Activated CD4-positive, alpha-beta T cell treated with anti-CD3 and anti-CD28 coated beads, Interleukin-2, amount 10 ng/mL, durations not matched to agents 24 days and 14 days (primary cell): ENCODE data around the gene NECAB2. TPM values are rescaled to one million over a fixed set of nuclear protein-coding genes. Genes with fewer than 3 reads are reported as not detected.

ENCODE experiments used
- DNase-seq: peaks from one replicate; pipeline ENCODE4 v3.0.0; 2022
- H3K27ac Mint-ChIP-seq: one replicate; pipeline ENCODE4 v1.8.0; 2022; ENCODE audit warnings: mild to moderate bottlenecking, mixed read lengths
- H3K27me3 Mint-ChIP-seq: one replicate; pipeline ENCODE4 v1.8.0; 2022; ENCODE audit warnings: mixed read lengths
- H3K36me3 Mint-ChIP-seq: one replicate; pipeline ENCODE4 v1.8.0; 2022; ENCODE audit warnings: low read depth, mild to moderate bottlenecking, mixed read lengths
- H3K4me1 Mint-ChIP-seq: one replicate; pipeline ENCODE4 v1.8.0; 2021; ENCODE audit warnings: mixed read lengths
- H3K4me3 Mint-ChIP-seq: one replicate; pipeline ENCODE4 v1.8.0; 2022; ENCODE audit warnings: mild to moderate bottlenecking, moderate library complexity, mixed read lengths
- H3K9me3 Mint-ChIP-seq: one replicate; pipeline ENCODE4 v1.8.0; 2021; ENCODE audit warnings: mixed read lengths
- intact Hi-C: fragments of 100-400 bp; cut with micrococcal nuclease; formaldehyde crosslinking; loops from one replicate; pipeline ENCODE4 v1.15.1; 2023
- total RNA-seq: library from RNA; stranded (reverse); gene quantifications from 2 replicates; pipeline ENCODE4 v1.2.3, GENCODE V29; 2022

NECAB2 gene
- total RNA-seq, 1 donor from 2014 or later = not detected

DNA sequence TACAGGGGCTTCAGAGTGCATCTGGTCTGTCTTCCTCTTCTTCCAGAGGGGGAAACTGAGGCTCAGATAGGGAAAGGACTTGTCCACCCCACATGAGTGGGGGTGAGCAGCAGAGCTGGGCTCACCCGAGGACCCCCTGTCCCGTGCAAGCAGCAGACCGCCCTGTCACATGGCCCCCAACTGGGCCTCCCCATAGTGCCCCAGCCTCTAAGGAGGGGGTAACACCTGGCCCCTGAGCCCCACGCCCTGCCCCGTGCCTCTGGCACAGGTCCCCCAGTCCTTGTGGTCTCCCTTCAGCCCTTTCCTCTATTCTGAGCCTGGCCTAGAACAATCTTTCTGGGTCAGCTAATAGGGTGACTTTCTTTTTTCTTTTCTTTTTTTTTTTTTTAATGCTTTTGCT is 6.5 kb upstream of the NECAB2 start:
- intact Hi-C loops = no loop called here
- no peaks in the 10 kb centered on the region for H3K9me3 Mint-ChIP-seq
- no peaks in the 10 kb centered on the region for H3K4me1 Mint-ChIP-seq
- no peak overlapping the region for H3K27ac Mint-ChIP-seq
- H3K27me3 Mint-ChIP-seq = no peaks in the 10 kb centered on the region
- no peaks in the 10 kb centered on the region for H3K36me3 Mint-ChIP-seq
- DNase-seq = no peak
- H3K4me3 Mint-ChIP-seq = no peak overlapping the region

DNA sequence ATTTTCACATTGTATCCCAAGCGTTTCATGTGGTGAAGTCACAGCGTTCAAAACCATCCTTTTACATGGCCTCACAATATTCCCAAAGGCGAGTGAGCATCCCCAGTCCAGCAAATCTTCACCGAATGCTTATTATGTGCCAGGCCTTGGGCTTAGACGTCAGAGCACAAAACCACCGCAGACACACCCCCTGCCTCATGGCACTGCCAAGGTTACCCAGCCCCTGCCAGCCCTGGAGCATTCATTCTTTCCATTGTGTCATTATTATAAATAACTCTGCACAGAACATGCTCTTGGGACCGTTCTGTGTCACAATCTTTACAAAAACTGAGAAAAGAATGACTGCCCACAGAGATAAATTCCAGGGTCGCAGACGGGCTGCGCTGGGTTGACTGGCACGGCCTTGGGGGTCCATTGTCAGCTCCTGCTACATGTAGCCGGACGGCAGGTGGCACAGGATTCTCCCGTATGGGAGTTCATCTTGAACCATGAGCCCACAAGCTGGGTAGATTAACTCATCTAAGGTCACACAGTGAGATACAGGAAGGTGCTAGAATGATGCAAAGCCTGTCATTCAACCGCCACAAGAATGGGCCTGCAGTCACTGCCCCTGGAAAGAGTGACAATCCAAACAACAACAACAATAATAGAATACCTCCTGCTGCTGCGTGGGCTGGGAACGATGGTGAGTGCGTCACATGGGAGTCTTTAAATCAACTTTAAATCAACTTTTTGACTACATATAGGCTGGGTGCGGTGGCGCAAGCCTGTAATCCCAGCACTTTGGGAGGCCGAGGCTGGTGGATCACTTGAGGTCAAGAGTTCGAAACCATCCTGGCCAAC is 4.5 kb upstream of the NECAB2 start:
- Mint-ChIP-seq H3K4me1 (peaks cover 2% of the 10 kb centered on the region), H3K27ac (no peak overlapping the region), H3K4me3 (no peak overlapping the region), H3K27me3 (peaks cover 3% of the 10 kb centered on the region), H3K36me3 (no peaks in the 10 kb centered on the region), H3K9me3 (no peaks in the 10 kb centered on the region)
- intact Hi-C loops = no loop called here
- DNase-seq = no peak

DNA sequence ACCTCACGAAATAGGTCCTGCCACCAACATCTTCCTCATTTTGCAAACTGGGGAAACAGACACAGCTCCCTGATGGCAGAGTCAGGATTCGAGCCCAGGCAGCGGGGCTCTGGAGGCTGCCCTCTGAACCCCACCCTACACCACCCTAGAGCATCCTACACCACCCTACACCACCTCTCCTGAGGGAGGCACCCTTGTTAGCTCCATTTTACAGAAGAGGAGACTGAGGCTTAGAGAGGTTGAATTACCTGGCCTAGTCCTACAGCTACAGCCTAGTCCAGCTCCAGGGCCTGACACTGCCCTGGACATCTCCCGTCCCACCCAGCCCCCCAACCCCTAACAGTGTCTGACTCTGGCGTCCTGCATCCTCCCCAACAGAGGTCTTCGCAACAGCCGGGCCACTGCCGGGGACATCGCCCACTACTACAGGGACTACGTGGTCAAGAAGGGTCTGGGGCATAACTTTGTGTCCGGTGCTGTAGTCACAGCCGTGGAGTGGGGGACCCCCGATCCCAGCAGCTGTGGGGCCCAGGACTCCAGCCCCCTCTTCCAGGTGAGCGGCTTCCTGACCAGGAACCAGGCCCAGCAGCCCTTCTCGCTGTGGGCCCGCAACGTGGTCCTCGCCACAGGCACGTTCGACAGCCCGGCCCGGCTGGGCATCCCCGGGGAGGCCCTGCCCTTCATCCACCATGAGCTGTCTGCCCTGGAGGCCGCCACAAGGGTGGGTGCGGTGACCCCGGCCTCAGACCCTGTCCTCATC is 3.2 kb upstream of the NECAB2 start:
- intact Hi-C loops = no loop called here
- peaks cover 4% of the 10 kb centered on the region for H3K4me1 Mint-ChIP-seq
- no peak overlapping the region for H3K4me3 Mint-ChIP-seq
- no peak for DNase-seq
- no peak overlapping the region for H3K27ac Mint-ChIP-seq
- H3K9me3 Mint-ChIP-seq = no peaks in the 10 kb centered on the region
- no peaks in the 10 kb centered on the region for H3K36me3 Mint-ChIP-seq
- peaks cover 11% of the 10 kb centered on the region for H3K27me3 Mint-ChIP-seq

DNA sequence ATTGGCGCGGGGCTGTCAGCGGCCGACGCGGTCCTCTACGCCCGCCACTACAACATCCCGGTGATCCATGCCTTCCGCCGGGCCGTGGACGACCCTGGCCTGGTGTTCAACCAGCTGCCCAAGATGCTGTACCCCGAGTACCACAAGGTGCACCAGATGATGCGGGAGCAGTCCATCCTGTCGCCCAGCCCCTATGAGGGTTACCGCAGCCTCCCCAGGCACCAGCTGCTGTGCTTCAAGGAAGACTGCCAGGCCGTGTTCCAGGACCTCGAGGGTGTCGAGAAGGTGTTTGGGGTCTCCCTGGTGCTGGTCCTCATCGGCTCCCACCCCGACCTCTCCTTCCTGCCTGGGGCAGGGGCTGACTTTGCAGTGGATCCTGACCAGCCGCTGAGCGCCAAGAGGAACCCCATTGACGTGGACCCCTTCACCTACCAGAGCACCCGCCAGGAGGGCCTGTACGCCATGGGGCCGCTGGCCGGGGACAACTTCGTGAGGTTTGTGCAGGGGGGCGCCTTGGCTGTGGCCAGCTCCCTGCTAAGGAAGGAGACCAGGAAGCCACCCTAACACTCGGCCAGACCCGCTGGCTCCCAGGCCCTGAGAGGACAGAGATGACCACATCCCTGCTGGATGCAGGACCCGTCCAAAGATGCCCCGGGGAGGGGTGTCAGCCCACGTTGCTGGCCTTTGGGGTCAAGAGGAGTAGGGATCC is 2.4 kb upstream of the NECAB2 start:
- Mint-ChIP-seq H3K27me3 (peaks cover 15% of the 10 kb centered on the region), H3K4me1 (peaks cover 4% of the 10 kb centered on the region), H3K4me3 (no peak overlapping the region)

DNA sequence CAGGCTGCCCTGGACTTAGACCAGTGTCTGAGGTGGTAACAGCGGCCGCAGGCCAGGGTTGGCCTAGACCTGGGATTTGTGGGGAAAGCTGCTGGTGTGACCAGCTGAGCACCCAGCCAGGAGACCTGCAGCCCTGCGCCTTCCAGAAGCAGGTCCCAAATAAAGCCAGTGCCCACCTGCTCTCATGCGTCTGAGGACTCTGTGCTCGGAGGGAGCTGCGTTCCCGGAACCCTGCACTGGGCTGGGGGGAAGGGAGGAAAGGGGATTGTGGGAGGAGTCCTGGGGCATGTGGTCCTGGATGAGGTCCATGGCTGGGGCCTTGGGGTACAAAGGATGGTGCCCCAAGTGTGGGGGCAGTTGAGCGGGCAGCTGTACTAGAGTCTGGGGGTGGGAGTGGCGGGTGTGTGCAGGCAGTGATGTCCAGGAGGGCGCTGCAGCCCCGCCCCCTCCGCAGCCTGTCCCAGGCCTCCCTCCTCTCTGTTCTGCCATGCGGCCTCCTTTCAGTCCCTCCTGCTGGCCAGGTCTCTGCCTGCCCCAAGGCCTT is 1.8 kb upstream of the NECAB2 start:
- H3K27ac Mint-ChIP-seq = no peak overlapping the region
- peaks cover 4% of the 10 kb centered on the region for H3K4me1 Mint-ChIP-seq
- intact Hi-C loops = no loop called here
- DNase-seq = no peak
- H3K9me3 Mint-ChIP-seq = no peaks in the 10 kb centered on the region
- peaks cover 15% of the 10 kb centered on the region for H3K27me3 Mint-ChIP-seq
- no peak overlapping the region for H3K4me3 Mint-ChIP-seq
- H3K36me3 Mint-ChIP-seq = no peaks in the 10 kb centered on the region

More for the DNA sequence above, 2.4 kb upstream of the NECAB2 start:
- DNase-seq = no peak
- Mint-ChIP-seq H3K36me3 (no peaks in the 10 kb centered on the region), H3K27ac (no peak overlapping the region), H3K9me3 (no peaks in the 10 kb centered on the region)
- intact Hi-C loops = no loop called here

DNA sequence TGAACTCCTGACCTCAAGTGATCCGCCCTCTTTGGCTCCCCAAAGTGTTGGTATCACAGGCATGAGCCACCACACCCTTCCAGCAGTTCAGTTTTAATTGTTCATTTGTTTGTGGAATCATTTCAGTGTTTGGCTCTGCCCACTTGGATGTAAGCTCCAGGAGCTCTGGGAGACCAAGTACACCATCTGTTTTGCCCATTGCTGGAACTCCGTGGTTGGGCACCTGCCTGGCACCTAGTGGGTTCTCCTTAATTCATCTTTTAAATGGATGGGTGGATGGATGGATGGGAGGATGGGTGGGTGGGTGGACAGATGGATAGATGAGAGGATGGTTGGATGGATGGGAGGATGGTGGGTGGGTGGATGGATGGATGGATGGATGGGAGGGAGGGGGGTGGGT is 953 bp upstream of the NECAB2 start:
- intact Hi-C loops = no loop called here
- DNase-seq = no peak
- peaks cover 15% of the 10 kb centered on the region for H3K27me3 Mint-ChIP-seq
- H3K9me3 Mint-ChIP-seq = no peaks in the 10 kb centered on the region
- H3K27ac Mint-ChIP-seq = no peak overlapping the region
- H3K4me3 Mint-ChIP-seq = no peak overlapping the region
- H3K4me1 Mint-ChIP-seq = peaks cover 4% of the 10 kb centered on the region
- no peaks in the 10 kb centered on the region for H3K36me3 Mint-ChIP-seq

DNA sequence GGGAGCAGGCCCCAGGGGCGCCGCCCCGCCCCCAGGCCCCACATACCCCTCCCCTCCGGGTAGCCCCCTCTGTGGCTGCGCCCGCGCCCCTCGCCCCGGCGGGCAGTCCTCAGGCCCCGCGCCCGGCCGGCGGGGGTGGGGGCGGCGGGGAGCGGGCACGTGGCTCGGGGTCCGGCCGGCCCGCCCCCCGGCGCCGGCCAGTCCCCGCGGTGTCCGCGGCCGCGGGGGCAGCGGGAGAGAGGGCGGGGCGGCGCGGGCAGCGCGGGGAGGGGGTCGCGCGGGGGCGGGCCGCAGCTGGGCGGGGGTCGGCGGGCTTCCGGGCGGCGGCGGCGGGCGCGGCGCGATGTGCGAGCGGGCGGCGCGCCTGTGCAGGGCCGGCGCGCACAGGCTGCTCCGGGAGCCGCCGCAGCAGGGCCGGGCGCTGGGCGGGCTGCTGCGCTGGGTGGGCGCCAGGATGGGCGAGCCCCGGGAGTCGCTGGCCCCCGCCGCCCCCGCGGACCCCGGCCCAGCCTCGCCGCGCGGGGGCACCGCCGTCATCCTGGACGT is 335 bp downstream of the NECAB2 start:
- no peak for DNase-seq
- intact Hi-C loops = no loop called here
- Mint-ChIP-seq H3K4me3 (no peak overlapping the region), H3K27ac (no peak overlapping the region), H3K4me1 (peaks cover 4% of the 10 kb centered on the region), H3K9me3 (no peaks in the 10 kb centered on the region), H3K27me3 (peaks cover 15% of the 10 kb centered on the region), H3K36me3 (no peaks in the 10 kb centered on the region)

DNA sequence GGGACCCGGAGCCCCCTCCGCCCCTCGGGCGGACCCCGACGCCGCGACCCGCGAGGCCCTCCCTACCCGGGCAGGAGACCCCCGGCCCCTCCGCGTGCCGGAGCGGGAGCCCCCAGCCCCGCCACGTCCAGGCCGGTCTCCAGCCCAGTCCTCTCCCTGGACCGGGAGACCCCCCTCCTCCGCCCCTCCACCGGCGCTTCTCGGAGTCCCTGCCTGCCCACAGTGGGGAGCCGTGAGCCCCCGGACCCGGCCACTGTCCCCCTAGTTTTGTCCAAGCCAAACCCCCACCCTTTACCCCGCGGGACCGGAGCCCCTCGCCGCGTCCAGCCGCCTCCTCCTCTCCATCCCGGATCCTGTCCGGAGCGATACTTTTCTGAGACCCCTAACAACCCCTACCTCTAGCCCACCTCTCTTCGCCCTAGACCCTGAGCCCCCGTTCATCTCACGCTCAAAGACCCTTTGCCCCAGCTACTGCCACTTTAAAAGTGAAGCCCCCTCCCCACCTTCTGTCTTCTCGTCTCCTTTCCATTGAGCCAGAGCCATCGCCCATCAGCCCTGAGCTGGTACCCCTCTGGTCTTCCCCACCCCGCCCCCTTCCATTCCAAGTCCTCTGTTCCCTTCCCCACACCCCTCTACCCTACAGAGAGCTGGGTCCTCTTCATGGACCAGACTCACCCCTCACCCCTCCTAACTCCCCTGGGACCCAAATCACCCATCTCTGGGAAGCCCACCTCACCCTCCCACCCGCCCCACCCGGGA is 1.0 kb downstream of the NECAB2 start:
- no peak for DNase-seq
- no peak overlapping the region for H3K4me3 Mint-ChIP-seq
- H3K27me3 Mint-ChIP-seq = peaks cover 15% of the 10 kb centered on the region
- intact Hi-C loops = no loop called here
- peaks cover 4% of the 10 kb centered on the region for H3K4me1 Mint-ChIP-seq
- H3K27ac Mint-ChIP-seq = no peak overlapping the region
- H3K9me3 Mint-ChIP-seq = no peaks in the 10 kb centered on the region
- no peaks in the 10 kb centered on the region for H3K36me3 Mint-ChIP-seq

DNA sequence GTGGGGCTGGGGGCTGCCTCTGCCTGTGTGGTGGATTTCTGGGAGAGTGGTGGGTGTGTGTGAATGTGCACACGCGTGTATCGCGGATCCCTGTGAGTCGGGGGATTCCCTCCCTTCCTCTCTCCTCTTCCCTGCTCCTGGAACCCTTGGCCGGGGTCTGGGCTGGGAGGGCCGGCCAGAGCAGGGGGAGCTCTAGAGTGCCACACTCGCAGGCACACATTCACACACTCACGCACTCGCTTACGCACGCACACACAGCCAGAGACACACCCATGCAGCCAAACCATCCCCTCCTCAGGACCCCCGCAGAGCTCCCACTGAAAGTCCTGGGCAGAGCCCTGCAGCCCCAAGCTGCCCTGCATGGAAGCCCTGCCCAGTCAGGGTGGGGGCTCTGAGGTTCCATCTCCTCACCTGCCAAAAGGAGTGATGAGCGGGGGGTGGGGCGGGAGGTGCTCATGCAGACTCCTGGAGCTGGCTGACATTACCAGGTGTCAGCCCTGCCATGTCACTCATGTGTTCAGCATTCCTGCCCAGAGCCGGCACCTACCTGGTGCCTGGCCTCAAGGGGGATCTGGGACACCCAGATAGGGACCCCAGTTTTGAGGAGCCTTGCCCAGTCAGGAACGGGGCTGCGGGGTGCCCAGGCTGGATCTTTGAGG is 1.9 kb downstream of the NECAB2 start:
- intact Hi-C loops = no loop called here
- Mint-ChIP-seq H3K27ac (no peak overlapping the region), H3K27me3 (peaks cover 15% of the 10 kb centered on the region), H3K4me1 (peaks cover 4% of the 10 kb centered on the region), H3K9me3 (no peaks in the 10 kb centered on the region), H3K4me3 (no peak overlapping the region), H3K36me3 (no peaks in the 10 kb centered on the region)
- no peak for DNase-seq

DNA sequence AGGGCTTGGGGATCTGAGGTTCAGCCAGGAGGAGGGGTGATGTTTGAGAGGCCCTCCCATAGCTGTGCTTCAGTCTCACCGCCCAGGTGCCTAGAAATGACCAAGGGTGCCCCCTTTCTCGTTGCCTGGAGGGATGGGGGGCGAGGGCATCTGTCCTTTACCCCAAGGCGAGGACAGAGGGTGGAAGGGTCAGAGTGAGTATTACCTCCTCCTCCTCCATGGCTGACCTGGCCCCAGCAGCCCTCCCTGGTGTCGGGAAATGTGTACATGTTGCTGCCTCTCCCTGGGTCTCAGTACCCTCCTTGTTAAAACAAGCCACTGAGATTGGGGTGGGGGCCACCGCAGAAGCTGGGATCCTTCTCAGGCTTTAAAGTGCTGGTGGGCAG is 2.4 kb downstream of the NECAB2 start:
- intact Hi-C loops = no loop called here
- no peaks in the 10 kb centered on the region for H3K36me3 Mint-ChIP-seq
- H3K4me3 Mint-ChIP-seq = no peak overlapping the region
- DNase-seq = no peak
- peaks cover 4% of the 10 kb centered on the region for H3K4me1 Mint-ChIP-seq
- H3K27ac Mint-ChIP-seq = no peak overlapping the region
- H3K27me3 Mint-ChIP-seq = peaks cover 15% of the 10 kb centered on the region
- no peaks in the 10 kb centered on the region for H3K9me3 Mint-ChIP-seq

DNA sequence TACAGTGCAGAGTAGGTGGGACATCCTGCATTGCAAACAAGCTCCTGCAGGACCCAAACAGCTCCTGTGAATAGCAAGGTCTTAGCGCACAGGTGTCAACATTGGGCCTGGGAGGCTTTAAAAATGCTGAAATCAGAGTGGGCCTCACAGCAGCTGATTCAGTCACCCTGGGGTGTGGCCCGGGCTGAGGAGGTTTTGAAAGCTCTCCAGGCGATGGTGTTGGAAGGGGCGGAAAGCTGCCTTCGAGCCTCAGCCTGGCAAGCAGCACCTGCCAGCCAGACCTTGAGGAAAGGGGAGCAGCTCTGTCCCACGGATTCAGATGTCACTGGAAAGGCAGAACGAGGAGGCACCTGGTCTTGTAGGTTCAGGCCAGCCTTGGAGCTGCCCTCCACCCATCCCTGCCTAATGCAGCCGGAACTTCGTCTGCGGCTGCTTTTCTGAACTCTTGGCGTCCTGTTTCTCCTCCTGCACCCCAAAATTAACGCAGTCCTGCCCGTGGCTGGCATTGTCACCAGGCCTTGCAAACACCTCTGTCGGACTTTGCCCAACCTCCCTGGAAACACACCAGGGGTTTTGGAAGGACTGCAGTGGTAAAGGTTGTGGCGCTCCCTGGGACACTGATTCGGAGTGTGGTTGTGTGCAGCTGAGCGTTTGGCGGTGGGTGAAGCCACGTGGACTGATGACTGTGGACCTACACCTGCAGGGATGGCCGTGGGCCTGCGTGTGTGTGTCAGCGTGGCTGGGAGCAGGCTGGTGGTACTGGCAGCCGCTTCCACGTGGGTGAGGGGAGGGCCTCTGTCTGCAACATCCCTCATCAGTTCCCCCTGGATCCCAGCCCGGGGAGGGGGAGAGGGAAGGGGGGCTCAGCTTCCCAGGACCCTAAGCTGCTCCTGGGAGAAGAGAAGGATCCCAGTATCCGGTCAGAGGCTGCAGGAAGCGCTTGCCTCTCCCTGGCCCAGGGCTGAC is 3.4 kb downstream of the NECAB2 start:
- no peak for DNase-seq
- Mint-ChIP-seq H3K27ac (no peak overlapping the region), H3K9me3 (no peaks in the 10 kb centered on the region), H3K36me3 (no peaks in the 10 kb centered on the region), H3K4me1 (peaks cover 4% of the 10 kb centered on the region), H3K4me3 (no peak overlapping the region), H3K27me3 (peaks cover 15% of the 10 kb centered on the region)
- intact Hi-C loops = no loop called here
